K562 (cell line): ENCODE results near the gene SHTN1. TPM values are rescaled to one million over a fixed set of nuclear protein-coding genes. Genes with fewer than 3 reads are reported as not detected.
A peak's percentile ranks its signal among the peaks of the same experiment; 100 is the strongest.

Source experiments
- ATAC-seq: fragments of 200-7000 bp; cut with Tn5 transposase; 3 replicates; pipeline ENCODE4 v1.9.1; 2020; ENCODE audit warnings: moderate library complexity
- BruUV-seq: library from RNA; stranded (reverse); fragments of 400-500 nt; replicated peaks from 2 replicates; lab custom pipeline; 2021; lab: Mats Ljungman, UMichigan
- CTCF ChIA-PET: fragments of 300-600 bp; formaldehyde crosslinking; extraction: SDS; loops from one replicate; lab custom pipeline; 2021; ENCODE audit warnings: low intra/inter-chr PET ratio; lab: Yijun Ruan, JAX
- POLR2A ChIA-PET: fragments of 300-600, 350-650 bp; sonication (Branson Sonifier 250); formaldehyde crosslinking; extraction: SDS; loops from one replicate; lab custom pipeline; 2021; ENCODE audit warnings: antibody characterized with exemption, inconsistent platforms; lab: Yijun Ruan, JAX
- DNase-seq, 4 experiments: peaks; one replicate each; pipeline versions ENCODE4 v3.0.0 to v3.0.0-alpha.2; 2011 to 2018; ENCODE audit warnings: low spot score in 3 of 4, mixed read lengths in 3 of 4; ENCODE audit errors: extremely low read depth in 1 of 4
- FAIRE-seq: peaks from 2 replicates; lab custom pipeline; 2011; peaks lifted over from hg19 to GRCh38; lab: Jason Lieb, UNC
- H2AFZ ChIP-seq: 2 replicates; pipeline ENCODE4 v1.6.0; 2011; ENCODE audit warnings: low read depth, low read length, control low read depth, inconsistent platforms
- H3K27ac ChIP-seq: fragments of 200-600 bp; 3 replicates; pipeline ENCODE4 v1.8.0; 2011; ENCODE audit warnings: low read depth, mild to moderate bottlenecking, control low read depth, inconsistent platforms, low read length, moderate library complexity, mixed read lengths; ENCODE audit errors: extremely low read depth
- H3K27me3 ChIP-seq, 2 experiments: fragments of 300-600 bp in 1 of 2; 2 replicates in 1 of 2; 3 replicates in 1 of 2; pipeline versions ENCODE4 v1.6.0 to v1.8.0; 2011; ENCODE audit warnings: inconsistent platforms in 2 of 2, low read length in 2 of 2, mild to moderate bottlenecking in 1 of 2, mixed read lengths in 1 of 2, moderate library complexity in 1 of 2; ENCODE audit not compliant: control insufficient read depth in 2 of 2, insufficient read depth in 2 of 2
- H3K36me3 ChIP-seq: fragments of 300-600 bp; 3 replicates; pipeline ENCODE4 v1.8.0; 2011; ENCODE audit warnings: mild to moderate bottlenecking, low read length, inconsistent platforms; ENCODE audit not compliant: control insufficient read depth, insufficient read depth
- H3K4me1 ChIP-seq, 2 experiments: fragments of 200-600 bp in 1 of 2; replicated peaks in 1 of 2; 2 replicates in 1 of 2; 3 replicates in 1 of 2; pipeline versions ENCODE4 v1.5.1 to v1.8.0; 2011; ENCODE audit warnings: inconsistent platforms in 2 of 2, low read length in 2 of 2, mild to moderate bottlenecking in 1 of 2, mixed read lengths in 1 of 2, moderate library complexity in 1 of 2; ENCODE audit not compliant: control insufficient read depth in 2 of 2, insufficient read depth in 2 of 2
- H3K4me2 ChIP-seq: 2 replicates; pipeline ENCODE4 v1.6.1; 2011; ENCODE audit warnings: low read length, control low read depth, inconsistent platforms, mixed read lengths; ENCODE audit not compliant: insufficient read depth
- H3K4me3 ChIP-seq: fragments of 200-600 bp; sonication (generic), shearing (Covaris generic); 2 replicates; pipeline ENCODE4 v1.5.1; 2016; ENCODE audit warnings: control low read depth, inconsistent platforms
- H3K79me2 ChIP-seq: fragments of 200-600 bp; 3 replicates; pipeline ENCODE4 v1.8.0; 2011; ENCODE audit warnings: low read length, inconsistent platforms; ENCODE audit not compliant: control insufficient read depth, insufficient read depth
- H3K9ac ChIP-seq, 2 experiments: 2 replicates each; pipeline versions ENCODE4 v1.6.0 to v1.6.1; 2011; ENCODE audit warnings: low read depth in 2 of 2, low read length in 2 of 2, control low read depth in 1 of 2, inconsistent platforms in 1 of 2, mild to moderate bottlenecking in 1 of 2, mixed read lengths in 1 of 2; ENCODE audit not compliant: insufficient read depth in 1 of 2
- H3K9me1 ChIP-seq: one replicate; pipeline ENCODE4 v1.6.0; 2011; ENCODE audit warnings: inconsistent platforms, mild to moderate bottlenecking, low read length, moderate library complexity; ENCODE audit not compliant: control insufficient read depth, insufficient read depth
- H3K9me3 ChIP-seq: replicated peaks from 2 replicates; pipeline ENCODE4 v1.5.1; 2011; ENCODE audit warnings: low read depth, low read length, inconsistent platforms; ENCODE audit not compliant: control insufficient read depth, insufficient read depth
- H4K20me1 ChIP-seq: replicated peaks from 2 replicates; pipeline ENCODE4 v1.6.1; 2011; ENCODE audit warnings: low read length, inconsistent platforms, mixed read lengths; ENCODE audit not compliant: control insufficient read depth, insufficient read depth
- ARID2 ChIP-seq: fragments of 450-650 bp; IDR thresholded peaks from 2 replicates; pipeline ENCODE4 v1.6.1; 2017; ENCODE audit warnings: antibody characterized with exemption, mild to moderate bottlenecking
- FOXP4 ChIP-seq: sonication (generic); formaldehyde crosslinking; IDR thresholded peaks from 2 replicates; pipeline ENCODE4 v1.8.0; 2022; ENCODE audit warnings: mild to moderate bottlenecking, missing genetic modification reagents, borderline replicate concordance
- HNRNPH1 ChIP-seq: fragments of 200-400 bp; formaldehyde crosslinking; optimal IDR thresholded peaks from 2 replicates; pipeline ENCODE3; 2017; ENCODE audit warnings: low read depth, mild to moderate bottlenecking, low read length, moderate library complexity
- ID3 ChIP-seq, 2 experiments: fragments of 250-450 bp in 1 of 2; fragments of 450-650 bp in 1 of 2; sonication (Bioruptor Pico) in 1 of 2; IDR thresholded peaks; 2 replicates each; pipeline versions ENCODE4 v1.6.1 to v1.8.0; 2016 to 2021; ENCODE audit warnings: mild to moderate bottlenecking in 2 of 2, moderate library complexity in 2 of 2, missing compliant biosample characterization in 1 of 2, missing genetic modification characterization in 1 of 2
- IRF1 ChIP-seq: sonication (generic); formaldehyde crosslinking; IDR thresholded peaks from 2 replicates; pipeline ENCODE4 v1.8.0; 2022; ENCODE audit warnings: missing genetic modification reagents, mild to moderate bottlenecking, borderline replicate concordance
- MAX ChIP-seq: sonication (generic); formaldehyde crosslinking; IDR thresholded peaks from 2 replicates; pipeline ENCODE4 v1.9.0; 2022; ENCODE audit warnings: mild to moderate bottlenecking, missing genetic modification reagents
- MNT ChIP-seq, 2 experiments: fragments of 450-650 bp; conservative IDR thresholded peaks; 2 replicates each; pipeline ENCODE4 v1.6.1; 2017; ENCODE audit warnings: mild to moderate bottlenecking in 2 of 2, moderate library complexity in 2 of 2
- NKRF ChIP-seq: fragments of 450-650 bp; IDR thresholded peaks from 2 replicates; pipeline ENCODE4 v1.6.1; 2016; ENCODE audit warnings: borderline replicate concordance
- PCBP2 ChIP-seq: fragments of 200-400 bp; formaldehyde crosslinking; IDR thresholded peaks from 2 replicates; pipeline ENCODE4 v1.6.1; 2018; ENCODE audit warnings: low read length, low read depth, mild to moderate bottlenecking, moderate library complexity; ENCODE audit not compliant: poor library complexity, severe bottlenecking
- PHF20 ChIP-seq: fragments of 450-650 bp; IDR thresholded peaks from 2 replicates; pipeline ENCODE4 v1.6.1; 2018; ENCODE audit not compliant: partially characterized antibody
- ZNF263 ChIP-seq: sonication (generic); formaldehyde crosslinking; IDR thresholded peaks from 2 replicates; pipeline ENCODE4 v1.8.0; 2022; ENCODE audit warnings: mild to moderate bottlenecking, missing genetic modification reagents, borderline replicate concordance
- ZNF431 ChIP-seq: sonication (generic); formaldehyde crosslinking; IDR thresholded peaks from 2 replicates; pipeline ENCODE4 v1.8.0; 2022; ENCODE audit warnings: mild to moderate bottlenecking, missing genetic modification reagents
- WGBS: fragments of 100-300 bp; shearing (Covaris generic); methylation state at CpG from one replicate; pipeline ENCODE4 v1.1.6; 2016; ENCODE audit warnings: low coverage, mixed read lengths; ENCODE audit not compliant: insufficient coverage; ENCODE audit errors: missing lambda C conversion rate; 5-methylcytosine and 5-hydroxymethylcytosine counted together
- in situ Hi-C: fragments of 300-500 bp; cut with MboI; formaldehyde crosslinking; loops from 4 replicates; pipeline ENCODE4 v1.15.0; 2018; ENCODE audit warnings: inconsistent platforms, mixed read lengths
- intact Hi-C: fragments of 100-400 bp; cut with micrococcal nuclease; formaldehyde crosslinking; loops from 2 replicates; pipeline ENCODE4 v1.14.2; 2022
- polyA plus RNA-seq, 8 experiments: library from polyadenylated mRNA; depleted of rRNA in 4 of 8; stranded (reverse) in 5 of 8; unstranded in 3 of 8; fragments of >200 nt; fragmentation: Nextera tagmentation in 2 of 8; fragmentation: Illumina TruSeq in 1 of 8; extraction: Ambion mirVana in 2 of 8; extraction: Trizol in 1 of 8; gene quantifications; 2 replicates each; pipeline versions ENCODE4 v1.2.1 to v1.2.3, GENCODE V29; 2011 to 2014; ENCODE audit warnings: inconsistent platforms in 1 of 8, missing spikeins in 1 of 8
- total RNA-seq, 7 experiments: library from RNA; depleted of rRNA in 6 of 7; stranded (reverse); fragments of >200 nt in 6 of 7; fragmentation: Illumina TruSeq in 2 of 7; extraction: Trizol in 2 of 7; gene quantifications; 2 replicates each; pipeline versions ENCODE4 v1.2.1 to v1.2.3, GENCODE V29; 2011 to 2021; ENCODE audit warnings: low replicate concordance in 1 of 7

The SHTN1 gene
- total and polyA plus RNA-seq, 9 of the 15 experiments (the other 6 are each of a cell fraction or from before 2014, with no cell fraction given): 5.4 to 21.3 (median 13.3) TPM

- no peaks in the 10 kb centered on the region for H4K20me1 ChIP-seq
- ChIA-PET CTCF (no interaction called here), POLR2A (interaction anchor here (0.6 to 1.3 kb wide), 7 partner anchors 16 to 771 kb away, joined by 3 read pairs; no protein-coding TSS in a partner anchor)
- in situ Hi-C loops (no loop called here), intact Hi-C loops (no loop called here)
- H3K27me3 ChIP-seq: no peaks in the 10 kb centered on the region
- BruUV-seq: TSS peak; percentile 75
- peak overlapping the region; percentile 93 for H3K4me2 ChIP-seq
- 6% methylated on average over 15 of the region's 21 CpGs for WGBS
- H3K79me2 ChIP-seq: peaks cover 53% of the 10 kb centered on the region
- H3K9ac ChIP-seq: peak overlapping the region; percentile 86 to 98
- H3K4me1 ChIP-seq: peaks cover 13% of the 10 kb centered on the region in 2 experiments; a peak in 4 of 5 replicates
- ATAC-seq (peak; percentile 55), DNase-seq (peak; percentile 25 to 46 (median 34)), FAIRE-seq (peak; percentile 26)
- H3K9me3 ChIP-seq: no peaks in the 10 kb centered on the region
- H2AFZ ChIP-seq: peak overlapping the region; percentile 77
- no peaks in the 10 kb centered on the region; the same call in 2 of the 3 replicates for H3K36me3 ChIP-seq
- no peaks in the 10 kb centered on the region for H3K9me1 ChIP-seq
- H3K4me3 ChIP-seq: peak overlapping the region; percentile 81
- H3K27ac ChIP-seq: peak overlapping the region; percentile 99
- TF ChIP-seq NKRF (peak; percentile 18; the same call in 1 of the 2 replicates), ZNF431 (CRISPR knock-in tag) (peak; percentile 71; the same call in 1 of the 2 replicates), HNRNPH1 (no peak), IRF1 (0 out of 2 replicates have a peak, but pooled peaks have one; percentile 52), PHF20 (peak; percentile 5), ARID2 (0 out of 2 replicates have a peak, but pooled peaks have one; percentile 17), PCBP2 (no peak), ZNF263 (CRISPR knock-in tag) (no peak), MAX (peak; percentile 93), FOXP4 (CRISPR knock-in tag) (peak; percentile 86; the same call in 1 of the 2 replicates), ID3 (CRISPR knock-in tag; IDR thresholded peaks at IDR 0.05) (no peak), ID3 (tag; IDR thresholded peaks at IDR 0.05) (0 out of 2 replicates have a peak, but pooled peaks have one; percentile 33), MNT (conservative IDR thresholded peaks at IDR 0.05) (peak; percentile 53 to 55; a peak in 1 of 4 replicates)
Observed at GRCh38 chr10:117005527-117006055, 604 bp upstream of the SHTN1 start.
